NCI-H2107 treated with DMSO at 0.1 percent for 48 hours (cell line): ENCODE results near the gene PARD6B.
"Not testable (repeated sequence)": the region's sequence is repeated elsewhere in the genome, so short reads cannot be mapped to it uniquely, and the experiment has no call there.

Source experiments
- DNase-seq: peaks from one replicate; lab custom pipeline; 2025; ENCODE audit not compliant: unreplicated experiment; lab: John Stamatoyannopoulos, UW

PARD6B gene

GRCh38 chr20:50798650-50799049 is 67.3 kb downstream of the PARD6B start:
- no peak for DNase-seq

- no peak for DNase-seq
These were observed 68.0 kb downstream of the PARD6B start for GRCh38 chr20:50799176-50799889.

- no peak for DNase-seq
These were observed 68.6 kb downstream of the PARD6B start for GRCh38 chr20:50799890-50800550.

GRCh38 chr20:50800986-50801746 is 69.8 kb downstream of the PARD6B start:
- DNase-seq: not testable (repeated sequence)

DNA sequence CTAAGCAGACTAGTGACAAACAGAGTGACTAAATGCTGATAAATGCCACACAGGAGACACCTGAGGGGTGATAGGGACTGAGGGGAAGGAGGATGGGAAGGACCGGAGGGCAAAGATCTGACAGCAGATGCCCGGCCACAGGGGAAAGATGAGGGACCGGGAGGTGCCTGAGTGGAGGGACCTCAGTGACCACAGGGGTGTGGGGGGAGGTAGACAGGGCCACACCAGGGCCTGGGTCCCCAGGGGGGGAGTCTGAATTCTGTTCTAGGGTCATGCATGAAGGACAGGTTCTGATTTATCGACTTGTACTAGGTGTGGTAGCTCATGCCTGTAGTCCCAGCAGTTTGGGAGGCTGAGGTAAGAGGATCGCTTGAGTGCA is 70.4 kb downstream of the PARD6B start:
- no peak for DNase-seq

- DNase-seq: no peak
These were observed 70.9 kb downstream of the PARD6B start for GRCh38 chr20:50802289-50802688.

GRCh38 chr20:50804437-50805348 is 73.3 kb downstream of the PARD6B start:
- DNase-seq: no peak

DNA sequence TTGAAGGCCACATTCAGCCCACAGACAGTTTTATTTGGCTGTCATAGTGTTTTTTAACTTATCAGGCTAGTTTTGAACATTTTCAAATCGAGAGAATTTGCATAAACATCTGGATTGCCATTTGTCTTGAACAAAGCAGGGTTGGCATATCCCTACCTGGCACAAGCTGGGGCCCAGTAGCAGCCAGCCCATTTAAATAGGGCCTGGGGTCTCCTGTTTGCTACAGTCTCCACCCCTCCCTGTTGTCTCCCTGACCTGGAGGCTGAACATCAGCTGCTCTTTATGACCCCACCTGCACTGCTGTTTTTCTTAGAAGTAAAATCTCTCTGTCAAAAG is 73.9 kb downstream of the PARD6B start:
- DNase-seq: no peak

DNA sequence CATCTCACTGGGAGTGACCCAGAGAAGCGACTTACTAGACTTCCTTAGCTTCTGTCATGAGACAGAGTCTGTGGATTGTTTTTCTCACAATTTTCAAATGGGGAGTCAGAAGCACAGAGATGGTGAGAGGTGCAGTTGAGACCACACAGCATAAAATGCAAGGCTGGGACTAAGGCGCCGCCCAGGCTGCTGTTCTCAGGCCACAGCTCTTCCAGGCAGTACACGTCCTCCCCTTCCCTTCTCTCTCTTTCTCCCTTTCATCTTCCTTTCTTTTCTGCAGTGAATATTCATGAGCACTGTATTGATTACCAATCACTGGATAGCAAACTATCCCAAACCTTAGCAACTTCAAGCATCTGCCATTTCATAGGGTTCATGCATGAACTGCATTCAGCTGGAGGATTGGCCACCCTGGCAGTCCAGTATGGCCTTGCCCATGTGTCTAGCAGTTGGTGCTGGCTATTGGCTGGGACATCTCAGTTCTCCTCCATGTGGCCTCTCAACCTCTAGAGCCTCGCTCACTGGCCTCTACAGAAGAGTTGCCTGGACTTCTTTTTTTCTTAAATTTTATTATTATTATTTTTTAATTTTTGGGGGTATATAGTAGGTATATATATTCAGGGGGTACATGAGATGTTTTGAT is 74.9 kb downstream of the PARD6B start:
- no peak for DNase-seq
